Adrenal gland (tissue), 12 donors: ENCODE measurements around the gene TNNI3. TPM values are rescaled to one million over a fixed set of nuclear protein-coding genes. Genes with fewer than 3 reads are reported as not detected.
"Not testable (repeated sequence)": the region's sequence is repeated elsewhere in the genome, so short reads cannot be mapped to it uniquely, and the experiment has no call there.

Experiments used
- DNase-seq, 7 donors: peaks; one replicate each; pipeline ENCODE4 v3.0.0-alpha.2; 2019 to 2020
- H3K27ac ChIP-seq, 5 donors: fragments of 200-600 bp; sonication (generic) in 4 of 5; 1 replicate in 3 of 5; 2 replicates in 2 of 5; pipeline versions ENCODE4 v1.5.1 to v1.8.0; 2016 to 2020; ENCODE audit warnings: mild to moderate bottlenecking in 1 of 5
- H3K27me3 ChIP-seq: fragments of 200-600 bp; 2 replicates; pipeline ENCODE4 v1.8.0; 2021
- H3K36me3 ChIP-seq, 2 donors: fragments of 200-600 bp; replicated peaks in 1 of 2; 1 replicate in 1 of 2; 2 replicates in 1 of 2; pipeline versions ENCODE4 v1.5.1 to v1.8.0; 2018 to 2022
- H3K4me1 ChIP-seq, 2 donors: fragments of 200-600 bp; replicated peaks in 1 of 2; 1 replicate in 1 of 2; 2 replicates in 1 of 2; pipeline versions ENCODE4 v1.5.1 to v1.8.0; 2018 to 2021
- H3K4me3 ChIP-seq, 4 donors: fragments of 200-600 bp; sonication (generic) in 3 of 4; one replicate each; pipeline ENCODE4 v1.5.1; 2016 to 2018
- H3K9me3 ChIP-seq, 3 donors: fragments of 200-600 bp; sonication (generic) in 1 of 3; replicated peaks in 1 of 3; 1 replicate in 2 of 3; 2 replicates in 1 of 3; pipeline versions ENCODE4 v1.5.1 to v1.8.0; 2016 to 2021
- POLR2A ChIP-seq, 2 donors: fragments of 450-650 bp; IDR thresholded peaks; one replicate each; pipeline ENCODE4 v1.6.1; 2017; ENCODE audit warnings: antibody characterized with exemption in 2 of 2, mild to moderate bottlenecking in 2 of 2, moderate library complexity in 1 of 2
- WGBS, 4 donors: extraction: QIAGEN DNeasy Blood & Tissue Kit in 2 of 4; methylation state at CpG; one replicate each; pipeline versions ENCODE4 v1.1.5 to v1.1.7; 2013 to 2017; 5-methylcytosine and 5-hydroxymethylcytosine counted together
- intact Hi-C, 2 donors: fragments of 100-400 bp; cut with DNase I; formaldehyde crosslinking; loops; one replicate each; pipeline versions ENCODE4 v1.14.1 to v1.15.0; 2022 to 2023
- polyA plus RNA-seq, 3 donors: library from polyadenylated mRNA; stranded (reverse); fragments of 200-250 nt in 2 of 3; fragments of 350-450 nt in 1 of 3; fragmentation: Illumina TruSeq in 1 of 3; extraction: RNeasy Lipid Tissue Mini Kit (QIAGEN cat#74804) in 1 of 3; gene quantifications; one replicate each; pipeline ENCODE4 v1.2.3, GENCODE V29; 2013 to 2014
- total RNA-seq, 9 donors: library from RNA; depleted of rRNA in 4 of 9; stranded (reverse); fragments of >200 nt in 4 of 9; fragments of 120-200 nt in 1 of 9; fragmentation: NEBNext Ultra II Directional in 1 of 9; extraction: Animal tissue kit (Norgen Biotek cat#: 25700) in 1 of 9; gene quantifications; one replicate each; pipeline versions ENCODE4 v1.1.0 to v1.2.4, GENCODE V29; 2013 to 2023
- TF ChIP-seq, protein P1 (sequence below), 6 experiments: fragments of 450-650 bp in 4 of 6; fragments of 200-600 bp in 2 of 6; sonication (generic) in 1 of 6; IDR thresholded peaks; 1 replicate in 5 of 6; 2 replicates in 1 of 6; pipeline versions ENCODE4 v1.5.1 to v1.8.0; 2016 to 2021; ENCODE audit warnings: antibody characterized with exemption in 6 of 6, mild to moderate bottlenecking in 2 of 6, moderate library complexity in 1 of 6
- donor health status: healthy with polysubstance abuse.
- donor health status: Bipolar disorder and iron deficiency.
- donor health status: DM: yes; HTN: yes; CAD: no.
- donor health status: DM: no; HTN: no; CAD: no.
- donor health status: DM: no; HTN: no; CAD: no.
- donor health status: DM: yes; HTN: yes; CAD: no.

TNNI3 gene
- total and polyA plus RNA-seq, 12 donors = 0.51 to 461 (median 22.4) TPM; not detected in 6

DNA sequence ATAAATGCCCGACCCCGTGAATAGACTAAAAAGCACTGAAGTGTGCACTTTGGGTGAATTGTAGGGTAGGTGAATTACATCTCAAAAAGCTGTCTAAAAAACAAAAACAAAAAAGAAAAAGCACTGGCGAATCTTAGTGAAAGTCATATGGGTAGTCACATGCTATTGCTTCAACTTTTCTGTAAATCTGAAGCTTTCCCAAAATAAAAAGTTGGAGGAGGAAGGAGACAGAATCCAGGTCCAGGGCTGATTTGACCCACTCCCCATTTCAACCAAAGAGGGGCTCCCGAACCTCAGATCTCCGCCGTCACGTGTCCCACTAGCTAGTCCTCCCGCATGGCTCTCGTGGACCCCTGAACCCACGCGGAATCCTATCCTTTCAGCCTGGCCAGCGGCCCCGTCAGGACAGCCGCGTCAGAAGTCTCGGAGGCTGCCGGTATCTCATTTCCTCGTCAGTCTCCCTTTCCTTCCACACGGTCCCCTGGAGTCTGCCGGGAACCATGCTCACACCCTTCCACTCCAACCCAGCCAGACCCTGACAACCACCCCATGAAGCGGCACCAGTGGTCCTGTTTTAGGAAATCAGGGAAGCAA is 46.2 kb downstream of the TNNI3 start:
- intact Hi-C loops = no loop called here
- no peak overlapping the region for H3K27ac ChIP-seq

DNA sequence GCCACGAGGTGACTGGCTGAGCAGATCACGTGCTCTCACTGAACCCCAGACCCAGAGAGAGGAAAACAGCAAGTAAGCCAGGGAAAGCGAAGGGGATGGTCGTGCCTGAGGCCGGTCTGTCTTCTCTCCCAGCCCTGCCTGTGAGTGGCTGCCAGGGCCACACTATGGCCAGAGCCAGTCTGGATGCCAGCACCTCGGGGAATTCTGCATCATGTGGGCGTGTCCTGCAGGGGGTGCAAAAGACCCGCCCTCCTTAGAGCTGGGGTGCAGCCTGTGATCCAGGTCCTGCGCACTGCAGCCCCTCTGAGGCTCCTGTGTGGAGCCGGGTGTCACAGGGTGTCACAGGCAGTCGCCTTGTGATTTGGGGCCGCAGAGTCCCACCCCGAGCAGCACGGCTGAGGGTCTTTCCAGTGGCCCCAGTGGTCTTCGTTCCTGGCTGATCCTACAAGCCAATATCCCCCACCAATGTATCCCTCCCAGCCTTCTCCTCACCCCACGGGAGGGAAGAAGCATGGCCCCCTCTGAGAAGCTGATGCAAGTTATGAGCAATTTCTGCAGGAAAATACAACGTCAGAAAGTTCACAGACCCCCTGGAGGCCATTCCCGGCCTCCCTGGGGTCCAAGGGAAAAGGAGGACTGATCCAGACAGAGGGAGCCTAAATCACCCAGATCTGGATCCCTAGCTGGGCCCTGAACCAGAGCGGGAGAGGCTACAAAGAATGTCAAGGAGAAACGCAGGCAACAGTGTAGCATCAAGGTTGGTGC is 47.8 kb downstream of the TNNI3 start:
- intact Hi-C loops = no loop called here
- H3K4me3 ChIP-seq = no peak overlapping the region
- 81 to 90% (median 87%) methylated on average over 8 to 20 of the region's 20 CpGs for WGBS, 4 donors
- H3K36me3 ChIP-seq = peaks cover 0 to 18% of the 10 kb centered on the region in 2 donors
- no peak for DNase-seq
- no peak overlapping the region for H3K27ac ChIP-seq
- TF ChIP-seq, protein P1, sequence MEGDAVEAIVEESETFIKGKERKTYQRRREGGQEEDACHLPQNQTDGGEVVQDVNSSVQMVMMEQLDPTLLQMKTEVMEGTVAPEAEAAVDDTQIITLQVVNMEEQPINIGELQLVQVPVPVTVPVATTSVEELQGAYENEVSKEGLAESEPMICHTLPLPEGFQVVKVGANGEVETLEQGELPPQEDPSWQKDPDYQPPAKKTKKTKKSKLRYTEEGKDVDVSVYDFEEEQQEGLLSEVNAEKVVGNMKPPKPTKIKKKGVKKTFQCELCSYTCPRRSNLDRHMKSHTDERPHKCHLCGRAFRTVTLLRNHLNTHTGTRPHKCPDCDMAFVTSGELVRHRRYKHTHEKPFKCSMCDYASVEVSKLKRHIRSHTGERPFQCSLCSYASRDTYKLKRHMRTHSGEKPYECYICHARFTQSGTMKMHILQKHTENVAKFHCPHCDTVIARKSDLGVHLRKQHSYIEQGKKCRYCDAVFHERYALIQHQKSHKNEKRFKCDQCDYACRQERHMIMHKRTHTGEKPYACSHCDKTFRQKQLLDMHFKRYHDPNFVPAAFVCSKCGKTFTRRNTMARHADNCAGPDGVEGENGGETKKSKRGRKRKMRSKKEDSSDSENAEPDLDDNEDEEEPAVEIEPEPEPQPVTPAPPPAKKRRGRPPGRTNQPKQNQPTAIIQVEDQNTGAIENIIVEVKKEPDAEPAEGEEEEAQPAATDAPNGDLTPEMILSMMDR (IDR thresholded peaks at IDR 0.05) = no peak
- no peak for TF ChIP-seq POLR2A (IDR thresholded peaks at IDR 0.05)
- H3K9me3 ChIP-seq = no peaks in the 10 kb centered on the region
- H3K4me1 ChIP-seq = peaks cover 5 to 10% of the 10 kb centered on the region in 2 donors
- H3K27me3 ChIP-seq = no peaks in the 10 kb centered on the region

More for the DNA sequence above, 46.2 kb downstream of the TNNI3 start:
- 78 to 89% (median 87%) methylated on average over 11 to 21 of the region's 21 CpGs for WGBS, 4 donors
- Histone ChIP-seq H3K36me3 (peaks cover 0 to 14% of the 10 kb centered on the region in 2 donors), H3K4me3 (no peak overlapping the region), H3K4me1 (peaks cover 13 to 26% of the 10 kb centered on the region in 2 donors), H3K9me3 (no peaks in the 10 kb centered on the region), H3K27me3 (no peaks in the 10 kb centered on the region)
- no peak for DNase-seq
- no peak for TF ChIP-seq POLR2A (IDR thresholded peaks at IDR 0.05)
- TF ChIP-seq, protein P1 (IDR thresholded peaks at IDR 0.05) = no peak

DNA sequence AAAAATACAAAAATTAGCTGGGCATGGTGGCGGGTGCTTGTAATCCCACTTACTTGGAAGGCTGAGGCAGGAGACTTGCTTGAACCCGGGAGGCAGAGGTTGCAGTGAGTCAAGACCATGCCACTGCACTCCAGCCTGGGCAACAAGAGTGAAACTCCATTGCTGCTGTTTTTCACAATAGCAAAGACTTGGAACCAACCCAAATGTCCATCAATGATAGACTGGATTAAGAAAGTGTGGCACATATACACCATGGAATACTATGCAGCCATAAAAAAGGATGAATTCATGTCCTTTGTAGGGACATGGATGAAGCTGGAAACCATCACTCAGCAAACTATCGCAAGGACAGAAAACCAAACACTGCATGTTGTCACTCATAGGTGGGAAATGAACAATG is 50.3 kb downstream of the TNNI3 start:
- WGBS, 4 donors = 92 to 97% (median 94%) methylated on average over 2 to 3 of the region's 3 CpGs
- H3K9me3 ChIP-seq, H3K4me1 ChIP-seq, intact Hi-C loops, H3K4me3 ChIP-seq, DNase-seq, H3K27ac ChIP-seq, H3K27me3 ChIP-seq: not testable (repeated sequence)
- peaks cover 0 to 26% of the 10 kb centered on the region in 2 donors for H3K36me3 ChIP-seq

DNA sequence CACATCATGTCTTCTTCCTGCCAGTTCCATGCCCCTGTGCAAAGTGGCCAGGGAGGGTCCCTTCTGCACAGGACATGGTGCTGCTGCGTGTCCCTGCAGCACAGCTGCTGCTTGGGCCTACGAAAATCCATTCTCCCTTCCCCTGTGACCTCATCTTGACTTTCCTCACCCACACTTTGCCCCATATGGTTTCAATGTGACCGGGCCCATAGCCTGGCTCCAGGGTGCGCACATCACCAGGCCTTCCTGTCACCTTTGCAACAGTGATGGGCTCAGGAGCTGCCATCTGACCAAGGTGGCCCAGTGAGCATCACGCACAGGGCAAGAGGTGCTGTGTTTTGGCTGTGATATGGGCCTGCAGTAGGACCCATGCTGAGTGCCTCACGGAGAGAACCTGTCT is 50.9 kb downstream of the TNNI3 start:
- no peaks in the 10 kb centered on the region for H3K9me3 ChIP-seq
- intact Hi-C loops = no loop called here
- no peak overlapping the region for H3K4me3 ChIP-seq
- H3K36me3 ChIP-seq = peaks cover 0 to 31% of the 10 kb centered on the region in 2 donors
- H3K4me1 ChIP-seq = no peaks in the 10 kb centered on the region
- H3K27ac ChIP-seq = no peak overlapping the region
- no peak for DNase-seq
- H3K27me3 ChIP-seq = no peaks in the 10 kb centered on the region
- TF ChIP-seq, protein P1 (IDR thresholded peaks at IDR 0.05) = no peak
- TF ChIP-seq POLR2A (IDR thresholded peaks at IDR 0.05) = no peak
- 94 to 98% (median 97%) methylated on average over 4 to 6 of the region's 6 CpGs for WGBS, 4 donors
